ENCODE measurements around the gene PHF19.

PHF19 gene

GRCh38 chr9:120876842-120877240 lies at the start of gene PHF19:
PHF19 (minus strand) TSS chr9:120877188; CDS start chr9:120874741, 2,447 bp downstream.
- DNase-seq (ENCODE audit: low read depth, low spot score): no peak

GRCh38 chr9:120926397-120926928 lies 49.5 kb upstream of the PHF19 start, which contains the start of gene TRAF1:
TRAF1 (minus strand) TSS chr9:120926796; CDS start chr9:120926075, 721 bp downstream.
- no peak for DNase-seq (ENCODE audit: low read depth, low spot score)

- DNase-seq (ENCODE audit: low read depth, low spot score): peak; percentile 61
Measured at GRCh38 chr9:120925535-120926396, 48.8 kb upstream of the PHF19 start.

- no peak for DNase-seq (ENCODE audit: low read depth, low spot score)
Measured at GRCh38 chr9:120924698-120925534, 47.9 kb upstream of the PHF19 start.

- no peak for DNase-seq (ENCODE audit: low read depth, low spot score)
Measured at GRCh38 chr9:120923620-120924328, 46.8 kb upstream of the PHF19 start.

- DNase-seq (ENCODE audit: low read depth, low spot score): no peak
Measured at GRCh38 chr9:120922404-120923195, 45.6 kb upstream of the PHF19 start.

GRCh38 chr9:120921661-120922181 lies 44.7 kb upstream of the PHF19 start:
- no peak for DNase-seq (ENCODE audit: low read depth, low spot score)

GRCh38 chr9:120920806-120921178 lies 43.8 kb upstream of the PHF19 start:
- no peak for DNase-seq (ENCODE audit: low read depth, low spot score)

- DNase-seq (ENCODE audit: low read depth, low spot score): no peak
Measured at GRCh38 chr9:120919843-120920805, 43.1 kb upstream of the PHF19 start.

- no peak for DNase-seq (ENCODE audit: low read depth, low spot score)
Measured at GRCh38 chr9:120918931-120919842, 42.2 kb upstream of the PHF19 start.

- no peak for DNase-seq (ENCODE audit: low read depth, low spot score)
Measured at GRCh38 chr9:120917929-120918762, 41.2 kb upstream of the PHF19 start.

GRCh38 chr9:120916991-120917880 lies 40.2 kb upstream of the PHF19 start:
- no peak for DNase-seq (ENCODE audit: low read depth, low spot score)

- no peak for DNase-seq (ENCODE audit: low read depth, low spot score)
Measured at GRCh38 chr9:120916588-120916987, 39.6 kb upstream of the PHF19 start.

- no peak for DNase-seq (ENCODE audit: low read depth, low spot score)
Measured at GRCh38 chr9:120915854-120916470, 39.0 kb upstream of the PHF19 start.

GRCh38 chr9:120914953-120915352 lies 38.0 kb upstream of the PHF19 start:
- DNase-seq (ENCODE audit: low read depth, low spot score): no peak

- DNase-seq (ENCODE audit: low read depth, low spot score): no peak
Measured at GRCh38 chr9:120914396-120914795, 37.4 kb upstream of the PHF19 start.

Data from activated CD4-positive, CD25-positive, alpha-beta regulatory T cell treated with anti-CD3 and anti-CD28 coated beads, Interleukin-2, amount 50 U/mL, for 16 hours (primary cell).